ENCODE measurements around the gene IL21R.

GRCh38 chr16:27430512-27430911, 28.5 kb downstream of the IL21R start:
- TF ChIP-seq ZNF121 (tag by site-specific recombination; IDR thresholded peaks at IDR 0.05) (no peak), CTCF (tag by site-specific recombination; IDR thresholded peaks at IDR 0.05) (no peak), ZBTB8A (tag by site-specific recombination; IDR thresholded peaks at IDR 0.05) (no peak), ZNF404 (tag by site-specific recombination; IDR thresholded peaks at IDR 0.05) (no peak)
- TF ChIP-seq, protein P1, sequence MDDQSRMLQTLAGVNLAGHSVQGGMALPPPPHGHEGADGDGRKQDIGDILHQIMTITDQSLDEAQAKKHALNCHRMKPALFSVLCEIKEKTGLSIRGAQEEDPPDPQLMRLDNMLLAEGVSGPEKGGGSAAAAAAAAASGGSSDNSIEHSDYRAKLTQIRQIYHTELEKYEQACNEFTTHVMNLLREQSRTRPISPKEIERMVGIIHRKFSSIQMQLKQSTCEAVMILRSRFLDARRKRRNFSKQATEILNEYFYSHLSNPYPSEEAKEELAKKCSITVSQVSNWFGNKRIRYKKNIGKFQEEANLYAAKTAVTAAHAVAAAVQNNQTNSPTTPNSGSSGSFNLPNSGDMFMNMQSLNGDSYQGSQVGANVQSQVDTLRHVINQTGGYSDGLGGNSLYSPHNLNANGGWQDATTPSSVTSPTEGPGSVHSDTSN (CRISPR knock-in tag; IDR thresholded peaks at IDR 0.05), result no peak

Measured in HEK293 (cell line).